ENCODE data around the gene SLC7A10. TPM values are rescaled to one million over a fixed set of nuclear protein-coding genes. Genes with fewer than 3 reads are reported as not detected.

Gene SLC7A10
- polyA plus RNA-seq, 1 donor: 20.9 TPM

DNA sequence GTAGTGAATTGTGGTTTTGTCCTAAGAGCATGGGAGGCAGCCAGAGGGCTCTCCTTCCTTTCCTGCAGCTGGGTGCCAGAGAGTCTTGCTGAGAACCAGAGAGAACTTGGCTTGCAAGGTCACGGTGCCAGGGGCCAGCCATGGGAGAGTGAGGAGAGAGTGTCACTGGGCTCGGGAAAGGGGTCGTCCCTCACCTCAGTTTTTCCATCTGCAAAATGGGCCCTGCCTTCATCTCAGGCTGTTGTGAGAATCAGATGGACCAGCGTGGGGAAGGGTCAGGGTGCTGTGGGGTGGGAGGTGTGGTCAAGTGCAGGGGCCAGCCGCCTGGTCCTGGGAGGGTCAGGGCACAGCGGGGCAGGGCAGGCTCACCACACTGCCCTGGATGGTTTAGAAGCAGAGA, 24.2 kb downstream of the SLC7A10 start:
- no peak overlapping the region for H3K27ac ChIP-seq (ENCODE audit: low read length)
- peaks cover 3% of the 10 kb centered on the region for H3K9me3 ChIP-seq (ENCODE audit: control insufficient read depth, low read depth, low read length)
- peaks cover 11% of the 10 kb centered on the region for H3K4me1 ChIP-seq (ENCODE audit: control insufficient read depth, insufficient read depth, low read length)
- no peak overlapping the region for H3K4me3 ChIP-seq (ENCODE audit: low read length)
- DNase-seq: no peak
- peaks cover 70% of the 10 kb centered on the region for H3K36me3 ChIP-seq (ENCODE audit: control insufficient read depth, insufficient read depth, low read length)
- WGBS (ENCODE audit: insufficient coverage, low lambda C conversion rate): 100% methylated on average over 1 of the region's 6 CpGs
- H3K27me3 ChIP-seq (ENCODE audit: control insufficient read depth, insufficient read depth, low read length): no peaks in the 10 kb centered on the region

DNA sequence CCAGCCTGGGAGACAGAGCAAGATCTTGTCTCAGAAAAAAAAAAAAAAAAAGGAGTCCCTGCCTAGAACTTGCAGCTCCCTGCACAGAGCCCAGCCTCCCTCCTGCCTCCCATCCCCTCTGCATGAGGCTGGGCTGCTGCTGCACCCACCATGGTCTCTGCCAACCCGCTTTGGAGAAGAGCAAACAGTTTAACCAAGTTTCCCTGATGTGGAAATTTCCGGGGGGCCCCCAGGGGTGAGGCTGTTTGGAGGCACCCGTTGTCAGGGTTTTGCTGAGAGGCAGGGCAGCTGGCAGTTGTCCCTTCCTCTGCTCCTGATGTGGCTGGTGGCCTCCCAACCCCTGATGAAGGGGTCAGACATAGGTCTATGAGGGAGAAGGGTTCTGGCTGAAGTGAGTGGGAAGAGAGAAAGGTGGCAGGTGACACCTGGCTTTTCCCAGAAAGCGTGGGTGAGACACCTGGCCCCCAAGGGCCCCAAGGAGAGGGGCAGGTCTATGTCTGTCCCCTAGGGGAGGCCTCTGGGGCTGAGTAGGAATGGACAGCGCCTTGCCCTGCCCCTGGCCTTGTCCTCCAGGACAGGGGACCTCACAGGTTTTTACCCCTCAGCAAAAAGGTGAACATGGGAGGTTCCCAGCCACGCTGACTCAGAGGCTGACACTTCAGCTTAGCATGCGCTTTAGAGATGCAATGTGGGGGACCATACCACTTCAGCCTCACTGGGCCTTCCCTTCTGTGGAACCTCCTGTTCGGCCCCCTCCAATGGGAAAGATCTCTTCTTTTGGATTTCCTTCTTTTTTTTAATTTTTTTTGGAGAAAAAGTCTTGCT, 26.0 kb downstream of the SLC7A10 start:
- no peak for DNase-seq
- Histone ChIP-seq H3K4me3 (ENCODE audit: low read length) (no peak overlapping the region), H3K36me3 (ENCODE audit: control insufficient read depth, insufficient read depth, low read length) (peaks cover 61% of the 10 kb centered on the region), H3K27ac (ENCODE audit: low read length) (no peak overlapping the region), H3K9me3 (ENCODE audit: control insufficient read depth, low read depth, low read length) (no peaks in the 10 kb centered on the region), H3K4me1 (ENCODE audit: control insufficient read depth, insufficient read depth, low read length) (peaks cover 17% of the 10 kb centered on the region), H3K27me3 (ENCODE audit: control insufficient read depth, insufficient read depth, low read length) (no peaks in the 10 kb centered on the region)
- WGBS (ENCODE audit: insufficient coverage, low lambda C conversion rate): no CpG with 5 or more reads among the region's 8 CpGs

DNA sequence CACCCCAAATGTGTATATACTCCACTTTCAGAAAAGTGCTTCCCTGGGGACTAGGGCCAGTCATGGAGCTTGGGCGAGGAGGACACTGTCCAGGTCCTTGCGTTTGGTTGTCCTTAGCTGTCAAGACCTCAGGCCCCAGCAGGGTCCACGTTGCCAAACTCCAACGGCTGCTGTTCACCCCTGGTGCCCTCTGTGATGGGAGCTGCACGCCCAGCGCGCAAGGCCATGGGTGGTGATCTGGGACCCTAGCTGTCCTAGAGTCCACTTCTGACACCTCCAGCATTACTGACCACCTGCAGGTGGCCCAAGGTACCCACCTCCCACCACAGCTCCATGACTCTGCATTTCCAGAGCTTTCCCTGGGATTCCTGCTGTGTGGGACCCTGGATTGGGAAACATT, 27.5 kb downstream of the SLC7A10 start:
- WGBS (ENCODE audit: insufficient coverage, low lambda C conversion rate): no CpG with 5 or more reads among the region's 7 CpGs
- peaks cover 48% of the 10 kb centered on the region for H3K36me3 ChIP-seq (ENCODE audit: control insufficient read depth, insufficient read depth, low read length)

DNA sequence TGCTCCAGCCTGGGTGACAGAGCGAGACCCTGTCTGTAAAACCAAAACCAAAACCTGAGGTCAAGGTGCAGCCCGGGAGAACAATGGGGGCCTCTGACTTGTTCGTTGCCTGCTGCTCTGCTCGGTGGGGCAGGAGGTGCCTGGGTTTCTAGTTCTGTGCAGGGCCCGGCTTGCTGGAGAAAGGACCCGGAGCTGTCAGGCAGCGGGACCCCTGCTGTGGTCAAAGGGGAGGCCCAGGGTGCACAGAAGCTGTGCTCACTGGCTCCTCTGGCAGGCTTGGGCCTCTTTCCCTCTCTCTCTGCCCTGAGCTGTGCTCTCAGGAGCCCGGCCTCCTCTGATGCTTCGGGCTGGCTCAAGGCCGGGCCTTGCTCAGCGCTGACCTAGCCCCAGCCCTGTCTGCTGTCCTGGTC, 28.1 kb downstream of the SLC7A10 start:
- no CpG with 5 or more reads among the region's 11 CpGs for WGBS (ENCODE audit: insufficient coverage, low lambda C conversion rate)

More for the DNA sequence above, 27.5 kb downstream of the SLC7A10 start:
- peaks cover 21% of the 10 kb centered on the region for H3K4me1 ChIP-seq (ENCODE audit: control insufficient read depth, insufficient read depth, low read length)
- H3K27me3 ChIP-seq (ENCODE audit: control insufficient read depth, insufficient read depth, low read length): no peaks in the 10 kb centered on the region
- H3K4me3 ChIP-seq (ENCODE audit: low read length): no peak overlapping the region
- H3K27ac ChIP-seq (ENCODE audit: low read length): no peak overlapping the region
- no peaks in the 10 kb centered on the region for H3K9me3 ChIP-seq (ENCODE audit: control insufficient read depth, low read depth, low read length)
- DNase-seq: no peak

DNA sequence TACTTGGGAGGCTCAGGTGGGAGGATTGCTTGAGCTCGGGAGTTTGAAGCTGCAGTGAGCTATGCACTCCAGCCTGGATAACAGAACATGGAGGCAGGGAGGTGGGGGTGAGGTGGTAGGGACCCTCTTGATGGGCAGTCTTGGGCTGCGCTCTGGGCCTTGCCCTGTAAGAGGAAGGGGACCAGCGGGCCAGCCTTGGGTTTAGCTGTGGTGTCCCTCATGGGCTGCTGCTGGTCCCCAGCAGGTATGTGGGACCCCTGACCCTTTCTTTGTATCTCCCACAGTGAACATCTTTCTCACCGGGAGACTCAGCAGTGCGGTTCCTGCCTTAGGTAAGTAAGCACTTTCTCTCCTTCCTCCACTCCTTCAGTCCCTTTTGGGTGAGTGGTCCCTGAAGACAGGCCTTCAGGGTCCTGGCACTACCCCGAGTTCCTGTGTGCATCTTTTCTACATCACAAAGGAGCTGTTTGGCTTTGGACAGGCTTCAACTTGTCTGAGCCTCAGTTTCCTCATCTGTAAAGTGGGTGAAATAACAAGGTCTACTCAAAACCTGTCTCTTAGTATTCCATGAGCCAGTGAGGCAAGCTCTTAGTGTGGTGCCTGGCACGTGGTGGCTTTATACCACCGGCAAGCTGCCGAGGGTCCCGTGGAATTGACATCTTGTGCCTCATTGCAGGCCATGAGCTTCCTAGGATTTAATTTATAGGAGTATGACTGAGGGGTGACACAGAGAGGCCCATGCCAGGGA, 29.0 kb downstream of the SLC7A10 start:
- no peak for DNase-seq
- Histone ChIP-seq H3K9me3 (ENCODE audit: control insufficient read depth, low read depth, low read length) (no peaks in the 10 kb centered on the region), H3K27me3 (ENCODE audit: control insufficient read depth, insufficient read depth, low read length) (no peaks in the 10 kb centered on the region), H3K36me3 (ENCODE audit: control insufficient read depth, insufficient read depth, low read length) (peaks cover 35% of the 10 kb centered on the region), H3K4me1 (ENCODE audit: control insufficient read depth, insufficient read depth, low read length) (peaks cover 21% of the 10 kb centered on the region), H3K27ac (ENCODE audit: low read length) (no peak overlapping the region), H3K4me3 (ENCODE audit: low read length) (no peak overlapping the region)
- no CpG with 5 or more reads among the region's 10 CpGs for WGBS (ENCODE audit: insufficient coverage, low lambda C conversion rate)

More for the DNA sequence above, 28.1 kb downstream of the SLC7A10 start:
- no peaks in the 10 kb centered on the region for H3K27me3 ChIP-seq (ENCODE audit: control insufficient read depth, insufficient read depth, low read length)
- no peak overlapping the region for H3K4me3 ChIP-seq (ENCODE audit: low read length)
- H3K9me3 ChIP-seq (ENCODE audit: control insufficient read depth, low read depth, low read length): no peaks in the 10 kb centered on the region
- DNase-seq: peak in 1 of 2 donors; percentile 36
- peaks cover 42% of the 10 kb centered on the region for H3K36me3 ChIP-seq (ENCODE audit: control insufficient read depth, insufficient read depth, low read length)
- no peak overlapping the region for H3K27ac ChIP-seq (ENCODE audit: low read length)
- H3K4me1 ChIP-seq (ENCODE audit: control insufficient read depth, insufficient read depth, low read length): peaks cover 21% of the 10 kb centered on the region

DNA sequence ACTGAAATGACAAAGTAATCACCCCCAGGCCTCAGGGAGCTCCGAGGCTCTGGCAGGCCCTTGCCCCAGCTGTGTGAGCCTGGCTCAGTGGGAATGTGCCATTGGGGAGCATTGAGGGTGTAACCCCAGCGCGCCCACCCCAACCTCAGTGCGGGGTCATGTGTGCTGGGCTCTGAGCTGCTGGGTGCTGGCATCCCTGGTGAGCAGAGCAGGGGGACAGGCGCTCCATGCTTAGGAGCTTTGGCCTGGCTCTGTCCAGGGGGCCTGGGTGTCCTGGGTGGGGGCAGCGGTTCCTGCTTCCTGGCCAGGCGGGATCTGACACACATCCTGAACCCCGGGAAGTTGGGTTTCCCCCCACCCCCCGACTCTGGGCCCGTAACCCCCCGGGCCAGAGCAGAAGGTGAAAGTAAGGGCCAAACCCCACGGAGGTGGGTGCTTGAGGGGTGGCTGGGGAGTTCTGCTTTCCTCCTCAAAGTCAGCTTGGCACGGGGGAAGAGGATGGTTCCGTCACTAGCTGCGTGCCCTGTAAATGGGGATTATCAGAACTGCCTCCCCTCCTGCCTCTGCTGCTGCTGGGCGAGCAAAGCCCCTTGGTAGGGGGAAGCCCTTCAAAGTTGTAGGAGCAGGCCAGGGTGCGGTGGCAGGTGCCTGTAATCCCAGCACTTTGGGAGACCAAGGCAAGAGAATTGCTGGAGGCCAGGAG, 29.9 kb downstream of the SLC7A10 start:
- WGBS (ENCODE audit: insufficient coverage, low lambda C conversion rate): no CpG with 5 or more reads among the region's 17 CpGs
- Histone ChIP-seq H3K4me3 (ENCODE audit: low read length) (peak overlapping the region; percentile 66), H3K36me3 (ENCODE audit: control insufficient read depth, insufficient read depth, low read length) (peaks cover 31% of the 10 kb centered on the region), H3K9me3 (ENCODE audit: control insufficient read depth, low read depth, low read length) (no peaks in the 10 kb centered on the region), H3K27me3 (ENCODE audit: control insufficient read depth, insufficient read depth, low read length) (no peaks in the 10 kb centered on the region), H3K4me1 (ENCODE audit: control insufficient read depth, insufficient read depth, low read length) (peaks cover 21% of the 10 kb centered on the region), H3K27ac (ENCODE audit: low read length) (peak overlapping the region; percentile 55)
- no peak for DNase-seq

DNA sequence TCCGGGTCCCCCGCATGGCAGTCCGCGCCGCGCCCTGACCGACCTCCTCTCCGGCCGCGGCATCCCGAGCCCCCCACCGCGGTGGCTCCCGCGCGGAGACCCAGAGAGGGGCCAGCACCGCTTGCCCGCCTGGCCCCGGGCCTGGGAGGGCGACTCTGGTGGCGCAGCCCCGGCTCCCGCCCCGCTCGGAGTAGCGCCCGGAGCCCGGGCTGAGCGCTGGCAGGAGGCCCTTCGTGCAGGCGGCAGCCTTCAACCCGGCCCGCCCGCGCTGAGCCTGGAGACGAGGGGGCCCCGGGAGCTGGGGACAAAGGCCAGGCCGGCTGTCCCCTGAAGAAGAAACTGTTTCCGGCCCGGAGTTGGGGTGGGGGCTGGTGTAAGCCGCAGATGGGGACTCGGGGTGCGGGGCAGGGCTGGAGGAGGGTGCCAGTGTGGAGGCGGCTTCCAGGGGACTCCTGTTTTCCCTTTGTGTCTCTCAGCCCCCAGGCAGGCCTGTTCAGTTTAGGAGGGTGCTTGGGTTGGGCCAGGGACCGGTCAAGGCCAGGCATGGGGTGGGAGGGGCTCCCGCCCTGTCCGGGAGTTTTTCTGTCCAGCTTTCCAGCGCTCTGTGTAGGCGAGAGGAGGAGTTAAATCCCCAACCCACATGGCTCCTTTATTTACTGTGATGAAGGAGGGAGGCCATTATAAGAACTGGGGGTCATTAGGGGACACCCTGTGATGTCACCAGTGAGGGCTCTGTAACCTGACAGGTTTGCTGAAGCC, 30.6 kb downstream of the SLC7A10 start:
- H3K4me3 ChIP-seq (ENCODE audit: low read length): peak overlapping the region; percentile 66
- no peaks in the 10 kb centered on the region for H3K27me3 ChIP-seq (ENCODE audit: control insufficient read depth, insufficient read depth, low read length)
- H3K4me1 ChIP-seq (ENCODE audit: control insufficient read depth, insufficient read depth, low read length): peaks cover 21% of the 10 kb centered on the region
- H3K27ac ChIP-seq (ENCODE audit: low read length): peak overlapping the region; percentile 55
- H3K36me3 ChIP-seq (ENCODE audit: control insufficient read depth, insufficient read depth, low read length): peaks cover 27% of the 10 kb centered on the region
- DNase-seq: peak; percentile 48 to 77
- H3K9me3 ChIP-seq (ENCODE audit: control insufficient read depth, low read depth, low read length): no peaks in the 10 kb centered on the region
- no CpG with 5 or more reads among the region's 49 CpGs for WGBS (ENCODE audit: insufficient coverage, low lambda C conversion rate)

DNA sequence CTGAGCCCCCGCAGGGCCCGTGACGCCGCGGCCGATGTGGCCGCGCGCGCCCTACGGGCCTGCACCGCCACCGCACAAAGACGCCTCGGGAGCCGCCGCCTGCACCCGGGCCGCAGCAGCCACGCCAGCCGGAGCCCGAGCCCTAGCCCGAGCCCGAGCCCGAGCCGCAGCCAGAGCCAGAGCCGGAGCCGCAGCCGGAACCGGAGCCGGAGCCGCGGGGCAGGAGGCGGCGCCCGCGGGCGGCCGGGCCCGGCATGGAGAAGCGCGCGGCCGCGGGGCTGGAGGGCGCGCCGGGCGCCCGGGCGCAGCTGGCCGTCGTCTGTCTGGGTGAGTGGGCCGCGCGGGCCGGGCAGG, 31.1 kb downstream of the SLC7A10 start:
- no peaks in the 10 kb centered on the region for H3K9me3 ChIP-seq (ENCODE audit: control insufficient read depth, low read depth, low read length)
- peak overlapping the region; percentile 66 for H3K4me3 ChIP-seq (ENCODE audit: low read length)
- no CpG with 5 or more reads among the region's 57 CpGs for WGBS (ENCODE audit: insufficient coverage, low lambda C conversion rate)
- no peak overlapping the region for H3K27ac ChIP-seq (ENCODE audit: low read length)
- no peak for DNase-seq
- H3K4me1 ChIP-seq (ENCODE audit: control insufficient read depth, insufficient read depth, low read length): peaks cover 18% of the 10 kb centered on the region
- H3K27me3 ChIP-seq (ENCODE audit: control insufficient read depth, insufficient read depth, low read length): no peaks in the 10 kb centered on the region
- peaks cover 25% of the 10 kb centered on the region for H3K36me3 ChIP-seq (ENCODE audit: control insufficient read depth, insufficient read depth, low read length)

GRCh38 chr19:33193865-33194362, 31.7 kb downstream of the SLC7A10 start, which contains the start of gene LRP3:
LRP3 (plus strand) TSS chr19:33194330; CDS start chr19:33194786, 456 bp downstream.
- peak within 1 kb of the TSS; percentile 55 for H3K27ac ChIP-seq (ENCODE audit: low read length)
- no peaks in the 10 kb centered on the region for H3K27me3 ChIP-seq (ENCODE audit: control insufficient read depth, insufficient read depth, low read length)
- peak in 1 of 2 donors; percentile 66 for DNase-seq
- no peaks in the 10 kb centered on the region for H3K9me3 ChIP-seq (ENCODE audit: control insufficient read depth, low read depth, low read length)
- H3K4me1 ChIP-seq (ENCODE audit: control insufficient read depth, insufficient read depth, low read length): peaks cover 17% of the 10 kb centered on the region
- peaks cover 22% of the 10 kb centered on the region for H3K36me3 ChIP-seq (ENCODE audit: control insufficient read depth, insufficient read depth, low read length)
- no CpG with 5 or more reads among the region's 50 CpGs for WGBS (ENCODE audit: insufficient coverage, low lambda C conversion rate)
- H3K4me3 ChIP-seq (ENCODE audit: low read length): peak within 1 kb of the TSS; percentile 66

All from large intestine (tissue), 3 donors.